Measurements from ENCODE around the gene ZNF441. TPM values are rescaled to one million over a fixed set of nuclear protein-coding genes. Genes with fewer than 3 reads are reported as not detected.
"Not testable (repeated sequence)": the region's sequence is repeated elsewhere in the genome, so short reads cannot be mapped to it uniquely, and the experiment has no call there.

Gene ZNF441
- total and polyA plus RNA-seq, 5 experiments from 2014 or later = 3.6 to 33.7 (median 7.0) TPM

DNA sequence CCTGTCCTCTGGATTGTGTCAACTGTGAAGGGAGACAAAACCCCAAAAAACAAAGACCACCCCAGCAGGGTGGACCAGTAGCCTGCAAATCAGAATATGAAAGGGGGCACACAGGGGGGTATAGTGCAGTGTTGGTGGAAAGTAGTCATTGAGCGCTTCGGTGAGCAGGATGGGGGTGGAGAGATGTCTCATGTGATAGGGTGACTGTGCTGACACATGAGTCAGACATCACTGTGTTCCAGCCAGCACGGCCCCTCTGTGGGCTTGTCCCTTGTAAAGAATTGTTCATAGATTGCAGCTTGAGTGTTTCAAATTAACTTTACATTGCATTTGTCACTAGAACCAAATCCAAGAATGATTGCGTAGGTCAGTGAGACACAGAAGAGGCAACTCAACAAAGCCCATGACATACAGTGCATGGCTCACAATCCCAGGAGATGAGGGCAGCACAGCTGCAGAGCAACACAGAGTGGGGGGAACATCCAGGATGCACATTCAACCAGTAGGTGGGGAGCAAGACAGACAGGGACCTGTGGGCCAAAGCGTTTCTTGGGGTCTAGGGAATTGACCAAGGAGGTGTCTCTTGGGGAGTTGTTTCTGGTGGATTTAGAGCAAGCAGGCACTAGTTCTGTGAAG is 54.8 kb downstream of the ZNF441 start:
- Mint-ChIP-seq H3K9me3 (peaks cover 0 to 76% (median 12%) of the 10 kb centered on the region in 9 donors), H3K27ac (no peak overlapping the region), H3K27me3 (no peaks in the 10 kb centered on the region), H3K36me3 (peaks cover 30 to 89% (median 49%) of the 10 kb centered on the region in 3 donors), H3K4me3 (no peak overlapping the region), H3K4me1 (peaks cover 0 to 15% (median 7%) of the 10 kb centered on the region in 4 donors)
- DNase-seq (no peak), ATAC-seq (no peak)
- POLR2A ChIA-PET = no interaction called here

DNA sequence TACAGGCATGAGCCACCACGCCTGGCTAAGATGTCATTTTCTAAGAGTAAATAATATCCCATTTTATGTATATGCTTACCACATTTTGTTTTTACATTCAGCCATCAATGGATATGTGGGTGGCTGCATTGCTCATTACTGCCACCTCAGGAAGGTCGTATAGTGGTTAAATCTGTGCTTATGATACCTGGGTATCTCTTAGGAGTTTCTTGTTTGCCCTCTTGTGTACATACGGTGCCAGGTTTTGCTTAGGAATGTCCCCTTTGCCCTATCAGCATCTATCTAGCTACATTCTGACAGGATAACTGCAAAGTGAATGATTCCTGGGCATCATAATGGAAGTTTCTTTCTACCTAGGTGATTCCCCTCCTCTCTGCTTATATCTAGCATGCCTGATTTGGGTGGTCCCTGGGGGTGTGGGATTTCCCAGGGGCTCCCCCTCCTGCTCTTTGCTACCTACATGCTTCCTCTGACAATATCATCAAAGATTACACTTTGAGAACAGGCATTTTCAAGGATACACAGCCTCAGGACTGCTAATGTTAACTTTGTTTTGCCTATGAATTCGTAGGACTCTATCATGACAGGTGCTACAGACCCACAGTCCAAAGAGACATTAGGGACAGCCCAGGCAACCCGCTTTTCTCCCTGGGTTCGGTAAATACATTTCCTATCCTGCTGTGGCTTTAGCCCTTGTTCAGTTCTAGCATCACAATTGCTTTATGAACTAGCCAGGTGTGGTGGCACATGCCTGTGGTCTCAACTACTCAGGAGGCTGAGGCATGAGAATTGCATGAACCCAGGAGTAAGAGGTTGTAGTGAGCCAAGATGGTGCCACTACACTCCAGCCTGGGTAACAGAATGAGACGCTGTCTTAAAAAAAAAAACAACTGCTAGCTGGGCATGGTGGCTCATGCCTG is 62.4 kb downstream of the ZNF441 start:
- H3K27me3 Mint-ChIP-seq, H3K4me3 Mint-ChIP-seq, H3K27ac Mint-ChIP-seq: not testable (repeated sequence)

DNA sequence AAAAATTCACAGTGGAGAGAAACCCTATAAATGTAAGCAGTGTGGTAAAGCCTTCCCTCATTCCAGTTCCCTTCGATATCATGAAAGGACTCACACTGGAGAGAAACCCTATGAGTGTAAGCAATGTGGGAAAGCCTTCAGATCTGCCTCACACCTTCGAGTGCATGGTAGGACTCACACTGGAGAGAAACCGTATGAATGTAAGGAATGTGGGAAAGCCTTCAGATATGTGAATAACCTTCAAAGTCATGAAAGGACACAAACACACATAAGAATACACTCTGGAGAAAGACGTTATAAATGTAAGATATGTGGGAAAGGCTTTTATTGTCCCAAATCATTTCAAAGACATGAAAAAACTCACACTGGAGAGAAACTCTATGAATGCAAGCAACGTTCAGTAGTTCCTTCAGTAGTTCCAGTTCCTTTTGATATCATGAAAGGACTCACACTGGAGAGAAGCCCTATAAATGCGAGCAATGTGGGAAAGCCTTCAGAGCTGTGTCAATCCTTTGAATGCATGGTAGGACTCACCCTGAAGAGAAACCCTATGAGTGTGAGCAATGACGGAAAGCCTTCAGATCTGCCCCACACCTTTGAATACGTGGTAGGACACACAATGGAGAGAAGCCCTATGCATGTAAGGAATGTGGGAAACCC is 65.6 kb downstream of the ZNF441 start:
- Mint-ChIP-seq H3K36me3 (peaks cover 60 to 82% (median 61%) of the 10 kb centered on the region in 3 donors), H3K4me1 (no peaks in the 10 kb centered on the region), H3K4me3 (no peak overlapping the region), H3K27ac (no peak overlapping the region), H3K9me3 (peaks cover 9 to 97% (median 34%) of the 10 kb centered on the region in 9 donors), H3K27me3 (no peaks in the 10 kb centered on the region)
- no peak for ATAC-seq
- no peak for DNase-seq
- POLR2A ChIA-PET = no interaction called here

More for the DNA sequence above, 62.4 kb downstream of the ZNF441 start:
- ATAC-seq, DNase-seq, H3K4me1 Mint-ChIP-seq, POLR2A ChIA-PET: not testable (repeated sequence)
- H3K36me3 Mint-ChIP-seq = peaks cover 52 to 97% (median 75%) of the 10 kb centered on the region in 3 donors
- H3K9me3 Mint-ChIP-seq = peaks cover 9 to 98% (median 38%) of the 10 kb centered on the region in 9 donors

DNA sequence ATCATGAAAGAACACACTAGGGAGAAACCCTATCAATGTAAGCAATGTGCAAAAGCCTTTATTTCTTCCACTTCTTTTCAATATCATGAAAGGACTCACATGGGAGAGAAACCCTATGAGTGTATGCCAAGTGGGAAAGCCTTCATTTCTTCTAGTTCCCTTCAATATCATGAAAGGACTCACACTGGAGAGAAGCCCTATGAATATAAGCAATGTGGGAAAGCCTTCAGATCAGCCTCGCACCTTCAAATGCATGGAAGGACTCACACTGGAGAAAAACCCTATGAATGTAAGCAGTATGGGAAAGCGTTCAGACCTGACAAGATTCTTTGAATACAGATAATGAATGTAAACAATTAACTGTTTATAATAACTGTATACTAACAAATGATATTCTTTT is 66.7 kb downstream of the ZNF441 start:
- no peak for ATAC-seq
- Mint-ChIP-seq H3K4me1 (no peaks in the 10 kb centered on the region), H3K4me3 (no peak overlapping the region), H3K9me3 (peaks cover 9 to 95% (median 28%) of the 10 kb centered on the region in 9 donors), H3K36me3 (peaks cover 50 to 71% (median 51%) of the 10 kb centered on the region in 3 donors), H3K27me3 (no peaks in the 10 kb centered on the region), H3K27ac (no peak overlapping the region)
- POLR2A ChIA-PET = interaction anchor here (0.6 kb wide), 1 partner anchor 337 kb away, joined by 3 read pairs; no protein-coding TSS in a partner anchor
- no peak for DNase-seq

Other genes starting within 250 kb of the ZNF441 start
- gene ECSIT, start 237.9 kb upstream of the ZNF441 start, total RNA-seq = 10 to 100 TPM; 47.1 to 50.8 TPM
- 10 to 100 TPM; 34.3 to 40.1 (median 35.4) TPM for gene ECSIT, start 237.9 kb upstream of the ZNF441 start, polyA plus RNA-seq
- gene CNN1, start 228.1 kb upstream of the ZNF441 start, total RNA-seq = not detected
- not detected for gene CNN1, start 228.1 kb upstream of the ZNF441 start, polyA plus RNA-seq
- gene ELOF1, start 207.8 kb upstream of the ZNF441 start, total RNA-seq = 10 to 100 TPM; 41.0 to 42.8 TPM
- 10 to 100 TPM; 71.4 to 91.0 (median 90.6) TPM for gene ELOF1, start 207.8 kb upstream of the ZNF441 start, polyA plus RNA-seq
- gene ACP5, start 189.4 kb upstream of the ZNF441 start, total RNA-seq = 10 to 100 TPM; 13.8 to 14.8 TPM
- 10 to 100 TPM in 2 of 3 donors, 1 to 10 TPM in 1; 8.4 to 14.2 (median 12.0) TPM for gene ACP5, start 189.4 kb upstream of the ZNF441 start, polyA plus RNA-seq
- 10 to 100 TPM; 17.3 to 17.5 TPM for gene ZNF627, start 169.5 kb upstream of the ZNF441 start, total RNA-seq
- 10 to 100 TPM in 1 of 3 donors, 1 to 10 TPM in 2; 7.7 to 11.9 (median 7.9) TPM for gene ZNF627, start 169.5 kb upstream of the ZNF441 start, polyA plus RNA-seq
- gene ZNF823, start 28.1 kb upstream of the ZNF441 start, total RNA-seq = 1 to 10 TPM; 7.2 to 7.3 TPM
- 1 to 10 TPM; 2.0 to 3.2 (median 2.8) TPM for gene ZNF823, start 28.1 kb upstream of the ZNF441 start, polyA plus RNA-seq
- 1 to 10 TPM; 5.0 to 5.9 TPM for gene ZNF491, start 31.5 kb downstream of the ZNF441 start, total RNA-seq
- under 1 TPM; 0.11 to 0.69 (median 0.16) TPM for gene ZNF491, start 31.5 kb downstream of the ZNF441 start, polyA plus RNA-seq
- gene ZNF440, start 47.3 kb downstream of the ZNF441 start, total RNA-seq = 10 to 100 TPM; 21.8 to 24.0 TPM
- gene ZNF440, start 47.3 kb downstream of the ZNF441 start, polyA plus RNA-seq = 1 to 10 TPM; 1.5 to 3.9 (median 3.2) TPM
- 10 to 100 TPM; 32.3 to 35.3 TPM for gene ZNF439, start 81.7 kb downstream of the ZNF441 start, total RNA-seq
- gene ZNF439, start 81.7 kb downstream of the ZNF441 start, polyA plus RNA-seq = 1 to 10 TPM; 2.4 to 5.2 (median 3.9) TPM
- gene ZNF69, start 120.8 kb downstream of the ZNF441 start, total RNA-seq = 10 to 100 TPM; 17.3 to 19.6 TPM
- gene ZNF69, start 120.8 kb downstream of the ZNF441 start, polyA plus RNA-seq = 10 to 100 TPM in 1 of 3 donors, 1 to 10 TPM in 2; 4.6 to 10.5 (median 5.0) TPM
- gene ZNF700, start 158.1 kb downstream of the ZNF441 start, total RNA-seq = 10 to 100 TPM; 22.4 to 24.0 TPM
- gene ZNF700, start 158.1 kb downstream of the ZNF441 start, polyA plus RNA-seq = 1 to 10 TPM; 1.1 to 2.9 (median 1.2) TPM
- 10 to 100 TPM; 11.3 to 15.7 TPM for gene ZNF763, start 198.0 kb downstream of the ZNF441 start, total RNA-seq
- gene ZNF763, start 198.0 kb downstream of the ZNF441 start, polyA plus RNA-seq = 1 to 10 TPM; 1.9 to 3.9 (median 2.6) TPM

Data from naive thymus-derived CD8-positive, alpha-beta T cell (primary cell).